PFSK-1 (cell line): ENCODE data around the gene MEGF9.

Experiments
- POLR2AphosphoS5 ChIP-seq: IDR thresholded peaks from 2 replicates; pipeline ENCODE4 v1.6.1; 2012; ENCODE audit warnings: low read depth, mild to moderate bottlenecking, control low read depth, low read length, moderate library complexity
- REST ChIP-seq, 2 experiments: IDR thresholded peaks; 2 replicates each; pipeline versions ENCODE4 v1.6.1 to v1.8.0; 2011 to 2012; ENCODE audit warnings: low read depth in 2 of 2, low read length in 2 of 2, control low read depth in 1 of 2, inconsistent platforms in 1 of 2, mild to moderate bottlenecking in 1 of 2, moderate library complexity in 1 of 2; ENCODE audit not compliant: insufficient read depth in 1 of 2
- SIN3A ChIP-seq: IDR thresholded peaks from 2 replicates; pipeline ENCODE4 v1.6.1; 2012; ENCODE audit warnings: mild to moderate bottlenecking, low read length, moderate library complexity, borderline replicate concordance; ENCODE audit not compliant: insufficient read depth
- TAF1 ChIP-seq: IDR thresholded peaks from 2 replicates; pipeline ENCODE4 v1.6.1; 2012; ENCODE audit warnings: low read length, control low read depth, borderline replicate concordance; ENCODE audit not compliant: insufficient read depth

- TF ChIP-seq POLR2AphosphoS5 (no peak), SIN3A (no peak), TAF1 (no peak), REST (IDR thresholded peaks at IDR 0.05; ENCODE audit: insufficient read depth in 1 of 2, low read depth in 2 of 2, low read length in 2 of 2) (no peak)
Observed at GRCh38 chr9:120579139-120580050, 134.9 kb downstream of the MEGF9 start.
